Iris pigment epithelial cell (primary cell): ENCODE data around the gene AIF1L.

ENCODE experiments used
- DNase-seq: peaks from one replicate; pipeline ENCODE4 v3.0.0-alpha.2; 2011; ENCODE audit warnings: low read depth

Gene AIF1L

GRCh38 chr9:131167936-131168335, 71.6 kb downstream of the AIF1L start:
- DNase-seq: no peak

GRCh38 chr9:131169563-131170240, 73.4 kb downstream of the AIF1L start:
- no peak for DNase-seq
